Measurements from ENCODE around the gene ZSWIM8.
"Not testable (repeated sequence)": the region's sequence is repeated elsewhere in the genome, so short reads cannot be mapped to it uniquely, and the experiment has no call there.

The ZSWIM8 gene

GRCh38 chr10:73785211-73785720 lies at the start of gene ZSWIM8:
TSS of gene ZSWIM8 (plus strand) at chr10:73785606. CDS start at chr10:73785879, 273 bp downstream.
- DNase-seq (ENCODE audit: low read depth) = peak; percentile 86
- no peak for TF ChIP-seq CTCF (IDR thresholded peaks at IDR 0.05; ENCODE audit: low read depth, low read length, missing control alignments)
- peak within 1 kb of the TSS; percentile 91 for H3K4me3 ChIP-seq (ENCODE audit: low read depth, low read length)

GRCh38 chr10:73740501-73741254 lies 44.7 kb upstream of the ZSWIM8 start:
- H3K4me3 ChIP-seq (ENCODE audit: low read depth, low read length); DNase-seq (ENCODE audit: low read depth): not testable (repeated sequence)

- TF ChIP-seq CTCF (IDR thresholded peaks at IDR 0.05; ENCODE audit: low read depth, low read length, missing control alignments) = no peak
- H3K4me3 ChIP-seq (ENCODE audit: low read depth, low read length) = no peak overlapping the region
- DNase-seq (ENCODE audit: low read depth) = no peak
Observed at GRCh38 chr10:73742454-73742734, 43.0 kb upstream of the ZSWIM8 start.

- peak overlapping the region; percentile 100 for H3K4me3 ChIP-seq (ENCODE audit: low read depth, low read length)
- TF ChIP-seq CTCF (IDR thresholded peaks at IDR 0.05; ENCODE audit: low read depth, low read length, missing control alignments) = no peak
- DNase-seq (ENCODE audit: low read depth) = no peak
Observed at GRCh38 chr10:73743327-73743904, 42.0 kb upstream of the ZSWIM8 start.

GRCh38 chr10:73743905-73744663 lies 41.3 kb upstream of the ZSWIM8 start, which contains the start of gene SEC24C:
TSS of gene SEC24C (plus strand) at chr10:73744372. CDS start at chr10:73746833, 2,461 bp downstream.
- peak; percentile 82 for DNase-seq (ENCODE audit: low read depth)
- no peak for TF ChIP-seq CTCF (IDR thresholded peaks at IDR 0.05; ENCODE audit: low read depth, low read length, missing control alignments)
- peak within 1 kb of the TSS; percentile 100 for H3K4me3 ChIP-seq (ENCODE audit: low read depth, low read length)

- no peak for DNase-seq (ENCODE audit: low read depth)
- no peak for TF ChIP-seq CTCF (IDR thresholded peaks at IDR 0.05; ENCODE audit: low read depth, low read length, missing control alignments)
- H3K4me3 ChIP-seq (ENCODE audit: low read depth, low read length) = peak overlapping the region; percentile 100
Observed at GRCh38 chr10:73744664-73744975, 40.8 kb upstream of the ZSWIM8 start.

GRCh38 chr10:73746721-73747120 lies 38.7 kb upstream of the ZSWIM8 start:
- peak overlapping the region; percentile 6; the same call in 1 of the 2 replicates for H3K4me3 ChIP-seq (ENCODE audit: low read depth, low read length)
- no peak for DNase-seq (ENCODE audit: low read depth)
- TF ChIP-seq CTCF (IDR thresholded peaks at IDR 0.05; ENCODE audit: low read depth, low read length, missing control alignments) = no peak
